ENCODE measurements around the gene COLEC11. TPM values are rescaled to one million over a fixed set of nuclear protein-coding genes. Genes with fewer than 3 reads are reported as not detected.

COLEC11 gene
- total and polyA plus RNA-seq, 2 experiments from 2014 or later: 1.3 to 1.5 TPM

GRCh38 chr2:3624059-3624794 lies 29.3 kb downstream of the COLEC11 start:
- no peak overlapping the region for H3K4me3 Mint-ChIP-seq
- no peaks in the 10 kb centered on the region for H3K27me3 ChIP-seq (ENCODE audit: insufficient read depth)
- H3F3A ChIP-seq (replicated peaks; ENCODE audit: low read depth): no peaks in the 10 kb centered on the region
- no peak overlapping the region for H3K4me2 ChIP-seq
- H4K20me1 ChIP-seq (replicated peaks; ENCODE audit: insufficient read depth): no peaks in the 10 kb centered on the region
- no peaks in the 10 kb centered on the region for H3K36me3 ChIP-seq (ENCODE audit: insufficient read depth)
- no peaks in the 10 kb centered on the region for H3K4me1 ChIP-seq (ENCODE audit: insufficient read depth)
- H3K27ac Mint-ChIP-seq: no peak overlapping the region
- H3K4me3 ChIP-seq: no peak overlapping the region
- H3K27ac ChIP-seq (ENCODE audit: low read depth): no peak overlapping the region
- H3K9me3 Mint-ChIP-seq: peaks cover 2% of the 10 kb centered on the region; the same call in 1 of the 3 replicates
- peaks cover 9% of the 10 kb centered on the region; the same call in 2 of the 3 replicates for H3K4me1 Mint-ChIP-seq
- H3K9me2 ChIP-seq (ENCODE audit: insufficient read depth): 0 out of 2 replicates have a peak, but pooled peaks cover 2% of the 10 kb centered on the region
- H3K79me2 ChIP-seq (replicated peaks; ENCODE audit: insufficient read depth): no peaks in the 10 kb centered on the region
- TF ChIP-seq STAT1 (IDR thresholded peaks at IDR 0.05; ENCODE audit: unreplicated experiment) (no peak), CTCF (conservative IDR thresholded peaks at IDR 0.05; ENCODE audit: low read depth in 2 of 2) (no peak), ZNF331 (CRISPR knock-in tag; IDR thresholded peaks at IDR 0.05; ENCODE audit: low read depth) (no peak), ZNF462 (CRISPR knock-in tag; IDR thresholded peaks at IDR 0.05) (no peak), CREB1 (CRISPR knock-in tag; IDR thresholded peaks at IDR 0.05; ENCODE audit: low read depth) (no peak), ETS1 (IDR thresholded peaks at IDR 0.05) (no peak), ZNF114 (CRISPR knock-in tag; IDR thresholded peaks at IDR 0.05) (no peak), NANOG (IDR thresholded peaks at IDR 0.05; ENCODE audit: borderline replicate concordance) (no peak), EZH2phosphoT487 (IDR thresholded peaks at IDR 0.05; ENCODE audit: unreplicated experiment) (no peak), REST (IDR thresholded peaks at IDR 0.05; ENCODE audit: unreplicated experiment) (no peak), JUNB (IDR thresholded peaks at IDR 0.05; ENCODE audit: unreplicated experiment) (no peak), EZH2 (IDR thresholded peaks at IDR 0.05; ENCODE audit: low read depth, unreplicated experiment) (no peak), POLR2AphosphoS5 (IDR thresholded peaks at IDR 0.05; ENCODE audit: low read depth) (no peak)
- no peaks in the 10 kb centered on the region for H3K36me3 Mint-ChIP-seq (ENCODE audit: low read depth)
- ATAC-seq (no peak), DNase-seq (ENCODE audit: low spot score) (no peak)
- no peak overlapping the region for H2AFZ ChIP-seq
- H3K27me3 Mint-ChIP-seq (ENCODE audit: insufficient read depth, low read depth, poor library complexity): peaks cover 3% of the 10 kb centered on the region

All from GM23338 (cell line).